Measurements from ENCODE around the gene RSU1. TPM values are rescaled to one million over a fixed set of nuclear protein-coding genes. Genes with fewer than 3 reads are reported as not detected.
"Not testable (repeated sequence)": the region's sequence is repeated elsewhere in the genome, so short reads cannot be mapped to it uniquely, and the experiment has no call there.

The RSU1 gene
- polyA plus RNA-seq, 4 donors, result 19.2 to 37.0 (median 21.7) TPM

- DNase-seq (no peak), FAIRE-seq (no peak)
- 90 to 96% (median 92%) methylated on average over 12 of the region's 12 CpGs for WGBS, 3 donors
- H3K36me3 ChIP-seq (ENCODE audit: control insufficient read depth in 3 of 3, insufficient read depth in 2 of 3, low read depth in 1 of 3, low read length in 3 of 3), result peaks cover 0 to 10% (median 7%) of the 10 kb centered on the region in 3 donors
- no peaks in the 10 kb centered on the region for H3K27me3 ChIP-seq (ENCODE audit: control insufficient read depth in 3 of 3, insufficient read depth in 3 of 3, low read length in 3 of 3)
- no peaks in the 10 kb centered on the region for H3K9me3 ChIP-seq (ENCODE audit: control insufficient read depth in 2 of 2, insufficient read depth in 1 of 2, low read depth in 1 of 2, low read length in 1 of 2)
- no peaks in the 10 kb centered on the region for H3K4me1 ChIP-seq (ENCODE audit: control insufficient read depth in 3 of 3, insufficient read depth in 2 of 3, low read depth in 1 of 3, low read length in 2 of 3)
- H3K27ac ChIP-seq (ENCODE audit: low read depth in 1 of 3, low read length in 2 of 3), result no peak overlapping the region
- no peak overlapping the region for H3K4me3 ChIP-seq (ENCODE audit: low read depth in 1 of 3, low read length in 3 of 3)
Observed at GRCh38 chr10:16756561-16757221, 60.5 kb downstream of the RSU1 start.

- Histone ChIP-seq H3K36me3 (ENCODE audit: control insufficient read depth in 3 of 3, insufficient read depth in 2 of 3, low read depth in 1 of 3, low read length in 3 of 3) (peaks cover 0 to 10% (median 9%) of the 10 kb centered on the region in 3 donors), H3K4me3 (ENCODE audit: low read depth in 1 of 3, low read length in 3 of 3) (no peak overlapping the region), H3K27ac (ENCODE audit: low read depth in 1 of 3, low read length in 2 of 3) (no peak overlapping the region), H3K4me1 (ENCODE audit: control insufficient read depth in 3 of 3, insufficient read depth in 2 of 3, low read depth in 1 of 3, low read length in 2 of 3) (no peaks in the 10 kb centered on the region), H3K9me3 (ENCODE audit: control insufficient read depth in 2 of 2, insufficient read depth in 1 of 2, low read depth in 1 of 2, low read length in 1 of 2) (no peaks in the 10 kb centered on the region), H3K27me3 (ENCODE audit: control insufficient read depth in 3 of 3, insufficient read depth in 3 of 3, low read length in 3 of 3) (no peaks in the 10 kb centered on the region)
- WGBS, 3 donors, result 86 to 98% (median 92%) methylated on average over 6 of the region's 6 CpGs
- DNase-seq (no peak), FAIRE-seq (no peak)
Observed at GRCh38 chr10:16754765-16755164, 62.5 kb downstream of the RSU1 start.

DNA sequence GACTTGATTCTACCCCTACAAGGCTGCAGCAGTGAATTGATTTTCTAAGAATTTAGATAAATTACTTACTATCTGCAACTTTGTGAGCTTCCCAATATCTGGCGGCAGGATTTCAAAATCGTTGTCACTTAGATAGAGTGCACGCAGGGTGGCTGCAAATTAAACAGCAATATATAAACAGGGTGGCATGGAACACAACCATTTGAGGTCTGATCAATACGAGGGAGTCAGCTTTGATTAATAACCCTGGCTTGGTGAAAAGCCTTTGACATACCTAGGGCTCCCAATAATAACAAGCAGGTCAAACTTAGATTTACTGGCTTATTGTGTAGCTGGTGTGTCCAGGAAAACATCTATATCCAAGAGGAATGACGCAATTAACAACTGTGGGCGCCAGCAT, 64.4 kb downstream of the RSU1 start:
- not testable (repeated sequence) for FAIRE-seq; DNase-seq; H3K4me3 ChIP-seq (ENCODE audit: low read depth in 1 of 3, low read length in 3 of 3); H3K27me3 ChIP-seq (ENCODE audit: control insufficient read depth in 3 of 3, insufficient read depth in 3 of 3, low read length in 3 of 3); H3K27ac ChIP-seq (ENCODE audit: low read depth in 1 of 3, low read length in 2 of 3); H3K9me3 ChIP-seq (ENCODE audit: control insufficient read depth in 2 of 2, insufficient read depth in 1 of 2, low read depth in 1 of 2, low read length in 1 of 2); H3K4me1 ChIP-seq (ENCODE audit: control insufficient read depth in 3 of 3, insufficient read depth in 2 of 3, low read depth in 1 of 3, low read length in 2 of 3)
- peaks cover 0 to 13% (median 9%) of the 10 kb centered on the region in 3 donors for H3K36me3 ChIP-seq (ENCODE audit: control insufficient read depth in 3 of 3, insufficient read depth in 2 of 3, low read depth in 1 of 3, low read length in 3 of 3)
- WGBS, 3 donors, result 90 to 93% (median 92%) methylated on average over 6 of the region's 6 CpGs

DNA sequence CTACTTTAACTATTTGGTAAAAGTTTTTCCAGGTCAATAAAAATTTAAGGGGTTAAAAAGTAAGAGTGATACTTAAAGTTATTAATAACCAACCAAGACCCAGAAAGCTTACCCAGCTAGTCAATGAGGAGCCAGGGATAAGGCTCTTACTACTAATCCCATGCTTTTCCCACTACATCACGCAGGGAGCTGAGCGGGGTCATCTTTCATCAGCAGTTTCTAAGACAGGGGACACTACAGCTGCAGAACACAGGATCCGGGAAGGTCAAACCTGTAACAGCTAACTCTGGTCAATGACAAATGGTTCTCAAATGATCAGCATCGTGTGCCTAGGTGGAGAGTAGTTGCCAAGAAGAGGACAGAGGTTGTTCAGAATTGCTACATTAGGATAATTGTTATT, 65.1 kb downstream of the RSU1 start:
- Histone ChIP-seq H3K27me3 (ENCODE audit: control insufficient read depth in 3 of 3, insufficient read depth in 3 of 3, low read length in 3 of 3) (no peaks in the 10 kb centered on the region), H3K27ac (ENCODE audit: low read depth in 1 of 3, low read length in 2 of 3) (no peak overlapping the region), H3K9me3 (ENCODE audit: control insufficient read depth in 2 of 2, insufficient read depth in 1 of 2, low read depth in 1 of 2, low read length in 1 of 2) (no peaks in the 10 kb centered on the region), H3K36me3 (ENCODE audit: control insufficient read depth in 3 of 3, insufficient read depth in 2 of 3, low read depth in 1 of 3, low read length in 3 of 3) (peaks cover 0 to 13% (median 8%) of the 10 kb centered on the region in 3 donors), H3K4me3 (ENCODE audit: low read depth in 1 of 3, low read length in 3 of 3) (no peak overlapping the region), H3K4me1 (ENCODE audit: control insufficient read depth in 3 of 3, insufficient read depth in 2 of 3, low read depth in 1 of 3, low read length in 2 of 3) (no peaks in the 10 kb centered on the region)
- FAIRE-seq (no peak), DNase-seq (no peak)
- 89 to 96% (median 94%) methylated on average over 4 of the region's 4 CpGs for WGBS, 3 donors

DNA sequence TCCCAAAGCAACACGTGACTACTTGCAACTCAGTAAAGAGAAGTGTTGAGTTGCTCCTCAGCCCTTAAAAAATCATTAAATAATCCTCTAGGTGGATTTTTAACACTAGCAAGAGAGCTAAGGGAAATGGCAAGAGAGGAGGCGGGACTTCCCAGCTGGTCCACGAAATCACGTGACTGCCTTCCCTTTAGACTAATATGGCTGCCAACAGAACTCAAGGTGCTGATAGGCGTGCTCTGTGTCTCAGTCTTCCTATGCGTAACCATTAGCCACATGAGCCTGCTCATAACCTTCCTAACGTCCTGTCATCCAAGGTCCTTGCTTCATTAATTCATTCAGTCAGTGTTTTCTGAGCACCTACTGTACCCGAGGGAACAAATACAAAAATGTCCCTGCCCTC, 66.0 kb downstream of the RSU1 start:
- Histone ChIP-seq H3K4me1 (ENCODE audit: control insufficient read depth in 3 of 3, insufficient read depth in 2 of 3, low read depth in 1 of 3, low read length in 2 of 3) (no peaks in the 10 kb centered on the region), H3K36me3 (ENCODE audit: control insufficient read depth in 3 of 3, insufficient read depth in 2 of 3, low read depth in 1 of 3, low read length in 3 of 3) (peaks cover 0 to 13% (median 8%) of the 10 kb centered on the region in 3 donors), H3K27me3 (ENCODE audit: control insufficient read depth in 3 of 3, insufficient read depth in 3 of 3, low read length in 3 of 3) (no peaks in the 10 kb centered on the region), H3K4me3 (ENCODE audit: low read depth in 1 of 3, low read length in 3 of 3) (no peak overlapping the region), H3K27ac (ENCODE audit: low read depth in 1 of 3, low read length in 2 of 3) (no peak overlapping the region), H3K9me3 (ENCODE audit: control insufficient read depth in 2 of 2, insufficient read depth in 1 of 2, low read depth in 1 of 2, low read length in 1 of 2) (no peaks in the 10 kb centered on the region)
- 92 to 96% (median 96%) methylated on average over 8 of the region's 8 CpGs for WGBS, 3 donors
- DNase-seq (no peak), FAIRE-seq (no peak)

DNA sequence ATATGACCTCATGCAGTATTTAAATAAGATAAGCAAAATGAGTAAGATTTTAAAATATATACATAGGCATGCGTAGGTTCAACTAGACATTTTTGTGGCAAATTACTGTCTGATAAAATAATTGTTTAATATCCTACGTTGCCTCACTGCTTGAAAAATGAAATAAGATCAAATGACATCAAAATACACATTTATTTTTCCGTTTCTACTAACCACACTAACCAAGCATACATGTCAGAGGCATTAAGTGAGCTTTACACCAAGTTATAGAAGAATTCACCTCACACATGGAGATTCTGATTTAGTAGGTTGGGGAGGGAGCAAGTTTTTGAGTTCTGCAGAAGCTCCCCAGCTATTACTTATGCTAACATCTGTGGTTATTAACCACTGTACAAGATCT, 66.8 kb downstream of the RSU1 start:
- Histone ChIP-seq H3K27ac (ENCODE audit: low read depth in 1 of 3, low read length in 2 of 3) (no peak overlapping the region), H3K36me3 (ENCODE audit: control insufficient read depth in 3 of 3, insufficient read depth in 2 of 3, low read depth in 1 of 3, low read length in 3 of 3) (peaks cover 0 to 13% (median 8%) of the 10 kb centered on the region in 3 donors), H3K9me3 (ENCODE audit: control insufficient read depth in 2 of 2, insufficient read depth in 1 of 2, low read depth in 1 of 2, low read length in 1 of 2) (no peaks in the 10 kb centered on the region), H3K4me1 (ENCODE audit: control insufficient read depth in 3 of 3, insufficient read depth in 2 of 3, low read depth in 1 of 3, low read length in 2 of 3) (no peaks in the 10 kb centered on the region), H3K27me3 (ENCODE audit: control insufficient read depth in 3 of 3, insufficient read depth in 3 of 3, low read length in 3 of 3) (no peaks in the 10 kb centered on the region), H3K4me3 (ENCODE audit: low read depth in 1 of 3, low read length in 3 of 3) (no peak overlapping the region)
- WGBS, 3 donors, result 88 to 92% (median 89%) methylated on average over 3 of the region's 3 CpGs
- FAIRE-seq (no peak), DNase-seq (no peak)

DNA sequence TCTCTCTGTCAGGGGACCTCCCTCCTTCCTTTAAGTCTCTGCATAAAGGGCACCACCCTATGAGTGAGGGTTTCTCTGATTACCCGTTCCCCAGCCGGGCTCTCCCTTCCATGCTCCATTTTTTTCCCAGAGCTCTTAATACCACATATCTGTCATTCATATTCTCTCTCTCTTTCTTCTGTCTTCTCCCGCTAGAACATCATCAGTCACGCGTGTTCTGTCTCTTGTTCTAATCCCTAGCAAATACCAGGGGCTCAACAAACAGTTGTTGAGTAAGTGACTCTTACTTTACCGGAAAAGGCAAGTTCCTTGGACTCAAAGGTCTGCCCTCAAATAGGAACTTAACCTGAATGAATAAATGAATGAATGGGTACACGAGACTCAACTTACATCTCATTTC, 68.5 kb downstream of the RSU1 start:
- Histone ChIP-seq H3K27ac (ENCODE audit: low read depth in 1 of 3, low read length in 2 of 3) (no peak overlapping the region), H3K9me3 (ENCODE audit: control insufficient read depth in 2 of 2, insufficient read depth in 1 of 2, low read depth in 1 of 2, low read length in 1 of 2) (no peaks in the 10 kb centered on the region), H3K36me3 (ENCODE audit: control insufficient read depth in 3 of 3, insufficient read depth in 2 of 3, low read depth in 1 of 3, low read length in 3 of 3) (peaks cover 0 to 12% (median 8%) of the 10 kb centered on the region in 3 donors), H3K4me3 (ENCODE audit: low read depth in 1 of 3, low read length in 3 of 3) (no peak overlapping the region), H3K4me1 (ENCODE audit: control insufficient read depth in 3 of 3, insufficient read depth in 2 of 3, low read depth in 1 of 3, low read length in 2 of 3) (no peaks in the 10 kb centered on the region), H3K27me3 (ENCODE audit: control insufficient read depth in 3 of 3, insufficient read depth in 3 of 3, low read length in 3 of 3) (no peaks in the 10 kb centered on the region)
- DNase-seq (no peak), FAIRE-seq (no peak)
- WGBS, 3 donors, result 94 to 98% (median 96%) methylated on average over 7 of the region's 7 CpGs

GRCh38 chr10:16746856-16747255, 70.4 kb downstream of the RSU1 start:
- no peak for FAIRE-seq
- no peaks in the 10 kb centered on the region for H3K4me1 ChIP-seq (ENCODE audit: control insufficient read depth in 3 of 3, insufficient read depth in 2 of 3, low read depth in 1 of 3, low read length in 2 of 3)
- H3K36me3 ChIP-seq (ENCODE audit: control insufficient read depth in 3 of 3, insufficient read depth in 2 of 3, low read depth in 1 of 3, low read length in 3 of 3), result peaks cover 0 to 7% (median 3%) of the 10 kb centered on the region in 3 donors
- no peak for DNase-seq
- no peaks in the 10 kb centered on the region for H3K9me3 ChIP-seq (ENCODE audit: control insufficient read depth in 2 of 2, insufficient read depth in 1 of 2, low read depth in 1 of 2, low read length in 1 of 2)
- H3K27ac ChIP-seq (ENCODE audit: low read depth in 1 of 3, low read length in 2 of 3), result no peak overlapping the region
- H3K4me3 ChIP-seq (ENCODE audit: low read depth in 1 of 3, low read length in 3 of 3), result no peak overlapping the region
- 89 to 93% (median 93%) methylated on average over 6 of the region's 6 CpGs for WGBS, 3 donors
- H3K27me3 ChIP-seq (ENCODE audit: control insufficient read depth in 3 of 3, insufficient read depth in 3 of 3, low read length in 3 of 3), result no peaks in the 10 kb centered on the region

- DNase-seq, result no peak
- Histone ChIP-seq H3K9me3 (ENCODE audit: control insufficient read depth in 2 of 2, insufficient read depth in 1 of 2, low read depth in 1 of 2, low read length in 1 of 2) (no peaks in the 10 kb centered on the region), H3K4me3 (ENCODE audit: low read depth in 1 of 3, low read length in 3 of 3) (no peak overlapping the region), H3K36me3 (ENCODE audit: control insufficient read depth in 3 of 3, insufficient read depth in 2 of 3, low read depth in 1 of 3, low read length in 3 of 3) (peaks cover 0 to 5% (median 3%) of the 10 kb centered on the region in 3 donors), H3K27me3 (ENCODE audit: control insufficient read depth in 3 of 3, insufficient read depth in 3 of 3, low read length in 3 of 3) (no peaks in the 10 kb centered on the region), H3K27ac (ENCODE audit: low read depth in 1 of 3, low read length in 2 of 3) (no peak overlapping the region), H3K4me1 (ENCODE audit: control insufficient read depth in 3 of 3, insufficient read depth in 2 of 3, low read depth in 1 of 3, low read length in 2 of 3) (no peaks in the 10 kb centered on the region)
- no peak for FAIRE-seq
- 84 to 91% (median 86%) methylated on average over 6 of the region's 6 CpGs for WGBS, 3 donors
Observed at GRCh38 chr10:16745061-16745460, 72.2 kb downstream of the RSU1 start.
